NCI-H1436 treated with DMSO at 0.1 percent for 48 hours (cell line): ENCODE data around the gene NEGR1.

Experiments used
- DNase-seq: peaks from one replicate; lab custom pipeline; 2025; lab: John Stamatoyannopoulos, UW

The NEGR1 gene

GRCh38 chr1:71850515-71850914, 431.8 kb downstream of the NEGR1 start:
- DNase-seq, result no peak

- DNase-seq, result no peak
Observed at GRCh38 chr1:71843012-71843411, 439.3 kb downstream of the NEGR1 start.

GRCh38 chr1:71839876-71840275, 442.5 kb downstream of the NEGR1 start:
- no peak for DNase-seq

- DNase-seq, result no peak
Observed at GRCh38 chr1:71836904-71837303, 445.4 kb downstream of the NEGR1 start.

GRCh38 chr1:71835442-71835813, 446.9 kb downstream of the NEGR1 start:
- no peak for DNase-seq

- no peak for DNase-seq
Observed at GRCh38 chr1:71834601-71835441, 447.5 kb downstream of the NEGR1 start.

GRCh38 chr1:71831646-71832045, 450.7 kb downstream of the NEGR1 start:
- no peak for DNase-seq

DNA sequence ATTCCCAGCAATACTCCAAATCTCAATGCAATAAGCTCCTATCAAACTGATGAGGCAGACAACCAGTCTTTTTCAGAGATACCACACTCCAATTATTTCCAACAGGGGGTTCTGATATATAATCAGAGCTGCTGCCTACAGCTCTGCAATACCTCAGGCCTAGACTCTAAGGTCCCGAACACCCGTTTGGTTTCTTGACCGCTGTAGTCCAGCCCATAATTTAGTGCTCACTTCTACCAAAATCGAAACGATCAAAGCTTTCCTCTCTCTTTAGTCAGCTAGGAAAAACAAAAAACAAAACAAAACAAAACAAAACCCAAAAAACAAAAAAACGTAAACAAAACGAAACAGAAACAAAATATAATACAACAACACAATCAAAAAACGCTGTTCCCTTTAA, 453.0 kb downstream of the NEGR1 start:
- no peak for DNase-seq

GRCh38 chr1:71828431-71829012, 453.8 kb downstream of the NEGR1 start:
- DNase-seq, result no peak

DNA sequence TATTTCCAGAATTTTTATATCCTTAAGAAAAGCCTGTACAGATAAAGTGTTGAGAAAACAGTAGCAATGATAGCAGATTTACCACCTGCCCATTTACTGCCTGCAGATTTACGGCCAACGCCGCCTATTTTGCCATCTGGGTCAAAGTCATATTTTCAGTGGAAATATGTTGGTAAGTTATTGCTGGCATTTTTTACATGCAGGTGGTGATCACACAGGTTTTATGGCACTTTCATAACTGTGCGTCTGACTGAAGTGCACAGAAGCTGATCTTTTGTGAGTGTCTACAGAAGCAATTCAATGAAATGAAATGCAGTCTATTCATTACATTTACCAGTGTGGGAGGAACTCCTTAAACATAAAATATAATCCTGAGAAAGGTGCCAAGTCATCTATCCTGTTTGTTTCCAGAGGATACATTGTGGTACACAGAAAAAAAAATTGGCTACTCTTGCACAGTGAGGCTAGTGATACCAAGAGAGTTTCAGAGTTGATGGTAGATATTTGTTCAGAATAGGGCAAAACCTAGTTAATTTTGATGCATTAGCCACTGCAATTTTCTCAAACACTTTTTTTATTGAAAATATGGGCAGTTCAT, 458.5 kb downstream of the NEGR1 start:
- no peak for DNase-seq

DNA sequence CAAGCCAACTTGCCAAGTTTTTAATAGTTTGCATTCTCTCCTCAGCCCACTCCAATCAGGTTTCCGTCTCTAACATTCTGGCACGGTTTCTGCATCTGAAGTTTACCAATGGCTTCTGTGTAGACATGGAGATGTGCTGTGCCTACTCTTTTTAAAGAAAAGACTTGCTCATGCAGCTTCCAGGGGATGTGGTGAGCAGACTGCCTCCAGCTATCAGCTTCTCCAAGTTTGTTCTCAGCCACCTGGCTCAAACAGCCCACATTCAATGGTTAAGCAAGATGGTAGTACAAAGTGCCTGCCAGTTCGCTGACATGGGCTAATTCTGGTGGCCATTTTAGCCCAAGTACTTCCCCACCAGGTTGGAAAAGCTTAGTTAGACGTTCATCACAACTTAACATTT, 465.3 kb downstream of the NEGR1 start:
- DNase-seq, result no peak

GRCh38 chr1:71809085-71809484, 473.3 kb downstream of the NEGR1 start:
- DNase-seq, result no peak

DNA sequence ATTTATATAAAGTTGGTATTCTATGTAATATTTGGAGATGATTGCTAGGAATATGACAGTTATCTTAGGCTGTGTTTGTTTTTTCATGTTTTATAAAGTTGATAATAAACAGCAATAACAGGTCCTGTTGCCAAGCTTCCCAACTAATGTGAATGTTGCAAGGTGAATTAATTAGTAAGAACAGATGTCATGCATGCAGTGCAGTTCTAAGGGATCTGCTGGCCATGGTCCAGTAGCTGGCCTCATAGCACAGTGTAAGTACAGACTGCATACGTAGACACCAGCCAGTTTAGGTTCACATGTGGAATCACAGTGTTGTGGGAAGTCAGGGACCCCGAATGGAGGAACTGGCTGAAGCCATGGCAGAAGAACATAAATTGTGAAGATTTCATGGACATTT, 478.2 kb downstream of the NEGR1 start:
- DNase-seq, result no peak

- peak; percentile 52 for DNase-seq
Observed at GRCh38 chr1:71796006-71796405, 486.3 kb downstream of the NEGR1 start.

DNA sequence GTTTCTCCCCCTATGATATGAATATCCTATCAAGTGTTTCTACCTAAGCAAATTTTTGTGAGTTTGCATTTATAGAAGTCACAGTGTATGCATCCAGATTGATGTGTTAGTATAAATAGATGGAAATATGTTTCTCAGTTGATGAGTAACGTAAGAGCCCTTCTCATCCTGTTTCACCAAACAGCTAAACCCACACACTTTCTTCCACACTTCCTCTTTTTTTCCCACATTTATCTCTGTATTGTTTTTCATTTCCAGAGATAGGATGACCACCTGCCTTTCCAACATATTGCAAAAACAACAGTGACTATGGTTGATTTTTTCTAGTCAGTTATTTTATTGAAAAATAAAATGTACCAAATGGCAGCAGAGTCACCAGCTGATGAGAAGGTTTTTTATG, 490.1 kb downstream of the NEGR1 start:
- DNase-seq, result no peak

DNA sequence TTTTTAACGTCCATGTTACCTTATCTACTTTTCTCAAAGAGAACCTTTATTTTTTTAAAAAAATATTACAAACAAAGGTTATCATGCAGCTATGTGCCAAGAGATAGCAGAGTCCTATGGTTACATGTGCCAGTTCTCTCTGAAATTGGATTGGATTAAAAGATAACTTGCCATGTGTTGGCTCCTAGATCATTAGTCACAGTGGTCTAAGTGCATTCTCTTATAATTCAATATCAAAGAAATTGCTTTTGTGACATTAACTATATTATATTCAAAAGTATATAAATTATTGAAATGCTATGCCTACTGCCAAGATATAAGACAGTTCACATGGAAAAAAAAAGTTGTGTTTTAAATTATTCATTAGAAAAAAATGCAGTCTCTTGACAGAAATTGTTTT, 494.2 kb downstream of the NEGR1 start:
- DNase-seq, result no peak

- DNase-seq, result no peak
Observed at GRCh38 chr1:71787699-71788098, 494.6 kb downstream of the NEGR1 start.

DNA sequence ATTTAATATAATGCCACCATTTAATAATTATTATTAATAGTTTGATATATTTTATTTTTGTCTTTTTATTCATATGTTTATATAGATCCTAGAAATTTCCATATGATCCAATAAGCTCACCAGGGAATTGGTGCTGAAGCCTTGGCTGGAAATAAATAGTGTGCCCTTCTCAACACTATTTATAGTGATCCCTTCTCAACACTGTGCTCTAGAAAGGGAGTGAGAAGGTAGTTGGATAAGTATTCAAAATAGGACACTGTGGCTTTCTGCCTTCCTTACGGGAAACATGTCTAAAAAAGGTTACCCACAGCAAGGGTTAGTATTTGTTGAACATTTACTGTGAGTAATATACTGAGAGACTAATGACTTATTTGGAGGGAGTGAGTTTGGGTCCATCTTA, 496.1 kb downstream of the NEGR1 start:
- no peak for DNase-seq

- no peak for DNase-seq
Observed at GRCh38 chr1:71785450-71785849, 496.9 kb downstream of the NEGR1 start.

- no peak for DNase-seq
Observed at GRCh38 chr1:71785000-71785399, 497.3 kb downstream of the NEGR1 start.

- no peak for DNase-seq
Observed at GRCh38 chr1:71784241-71784640, 498.1 kb downstream of the NEGR1 start.

DNA sequence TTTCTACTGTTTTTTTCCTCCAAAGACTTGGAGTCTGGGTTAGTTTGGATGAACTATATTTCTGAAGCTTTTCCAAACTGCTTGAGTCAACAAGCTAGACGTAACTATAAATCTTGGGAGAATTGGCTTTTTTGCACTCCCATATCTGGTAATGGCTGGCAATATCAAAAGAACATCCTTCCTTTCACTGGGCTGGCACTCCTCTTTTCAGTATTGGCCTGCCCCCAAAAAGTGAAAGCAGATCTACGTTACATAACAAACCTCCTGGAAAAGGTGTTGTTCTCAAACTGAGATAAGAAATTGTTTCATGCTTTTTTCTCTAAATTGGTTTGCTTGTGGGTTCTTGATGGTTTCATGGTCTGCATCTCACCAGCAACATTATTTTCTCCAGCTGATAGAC, 499.3 kb downstream of the NEGR1 start:
- no peak for DNase-seq

DNA sequence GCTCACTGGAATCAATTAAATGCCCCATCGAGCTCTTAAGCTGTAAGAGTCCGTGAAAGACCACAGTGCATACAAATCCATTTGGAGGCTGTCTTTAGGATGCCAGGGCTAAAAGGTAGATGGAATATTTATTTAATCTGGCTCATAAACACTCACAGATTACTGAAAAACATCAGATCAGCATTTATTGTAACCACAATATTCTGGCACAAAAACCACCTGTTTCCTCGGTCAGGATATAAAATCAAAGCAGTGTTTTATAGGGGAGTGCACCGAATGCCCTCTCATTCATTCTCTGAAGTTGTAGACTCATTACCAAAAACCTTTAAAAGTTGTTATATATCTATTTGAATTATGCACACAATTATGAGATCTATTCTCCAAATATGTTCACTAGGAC, 500.9 kb downstream of the NEGR1 start:
- no peak for DNase-seq

GRCh38 chr1:71780681-71781080, 501.7 kb downstream of the NEGR1 start:
- no peak for DNase-seq
